DOHH2 (cell line): ENCODE data around the gene IPCEF1.

Source experiments
- EZH2phosphoT487 ChIP-seq: fragments of 200-600 bp; sonication (generic); IDR thresholded peaks from 2 replicates; pipeline ENCODE4 v1.6.1; 2017; ENCODE audit warnings: borderline replicate concordance, mild to moderate bottlenecking, antibody characterized with exemption, low read length, moderate library complexity, mixed read lengths
- TF ChIP-seq, protein P1 (sequence below): fragments of 200-600 bp; sonication (generic); IDR thresholded peaks from one replicate; pipeline ENCODE4 v1.5.1; 2014; ENCODE audit warnings: antibody characterized with exemption, mild to moderate bottlenecking, low read depth, low read length; ENCODE audit not compliant: poor library complexity, severe bottlenecking

DNA sequence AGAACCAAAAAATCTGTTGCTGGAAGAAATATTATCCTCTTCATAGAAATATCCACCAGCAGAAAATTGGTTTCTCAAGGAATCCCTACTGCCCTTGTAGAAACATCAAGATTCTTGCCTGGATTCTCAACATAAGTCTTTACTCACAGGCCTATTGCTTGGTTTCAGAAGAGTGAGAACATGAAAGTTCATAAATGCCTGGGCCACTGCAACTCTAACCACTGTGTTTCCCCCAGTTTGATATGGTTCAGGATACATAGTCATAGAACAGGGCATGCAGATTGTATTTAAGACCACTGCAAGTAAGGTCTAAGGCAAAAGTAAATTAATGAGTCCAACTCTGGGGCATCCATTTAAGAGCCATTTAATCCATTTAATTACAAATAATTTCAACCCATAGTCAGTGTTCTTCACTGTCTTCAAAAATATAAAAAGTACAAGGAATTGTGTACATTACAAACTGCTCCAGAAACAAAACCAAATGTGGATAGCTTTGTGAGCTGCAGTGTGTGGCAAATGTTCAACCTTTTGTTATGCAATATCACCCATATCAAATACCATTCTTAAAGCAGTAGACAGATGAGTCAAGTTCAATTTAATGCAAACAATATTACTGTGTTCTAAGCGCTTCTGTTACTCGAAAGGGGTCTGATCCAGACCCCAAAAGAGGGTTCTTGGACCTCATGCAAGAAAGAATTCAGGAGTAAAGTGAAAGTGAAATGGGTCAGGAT lies 234.2 kb downstream of the IPCEF1 start:
- TF ChIP-seq, protein P1, sequence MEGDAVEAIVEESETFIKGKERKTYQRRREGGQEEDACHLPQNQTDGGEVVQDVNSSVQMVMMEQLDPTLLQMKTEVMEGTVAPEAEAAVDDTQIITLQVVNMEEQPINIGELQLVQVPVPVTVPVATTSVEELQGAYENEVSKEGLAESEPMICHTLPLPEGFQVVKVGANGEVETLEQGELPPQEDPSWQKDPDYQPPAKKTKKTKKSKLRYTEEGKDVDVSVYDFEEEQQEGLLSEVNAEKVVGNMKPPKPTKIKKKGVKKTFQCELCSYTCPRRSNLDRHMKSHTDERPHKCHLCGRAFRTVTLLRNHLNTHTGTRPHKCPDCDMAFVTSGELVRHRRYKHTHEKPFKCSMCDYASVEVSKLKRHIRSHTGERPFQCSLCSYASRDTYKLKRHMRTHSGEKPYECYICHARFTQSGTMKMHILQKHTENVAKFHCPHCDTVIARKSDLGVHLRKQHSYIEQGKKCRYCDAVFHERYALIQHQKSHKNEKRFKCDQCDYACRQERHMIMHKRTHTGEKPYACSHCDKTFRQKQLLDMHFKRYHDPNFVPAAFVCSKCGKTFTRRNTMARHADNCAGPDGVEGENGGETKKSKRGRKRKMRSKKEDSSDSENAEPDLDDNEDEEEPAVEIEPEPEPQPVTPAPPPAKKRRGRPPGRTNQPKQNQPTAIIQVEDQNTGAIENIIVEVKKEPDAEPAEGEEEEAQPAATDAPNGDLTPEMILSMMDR = no peak
- TF ChIP-seq EZH2phosphoT487 = no peak
